ENCODE results near the gene LINC00632. TPM values are rescaled to one million over a fixed set of nuclear protein-coding genes. Genes with fewer than 3 reads are reported as not detected.

The LINC00632 gene
- total RNA-seq, 1 experiment from 2014 or later = 2.2 TPM

- DNase-seq (ENCODE audit: low spot score) = no peak
Observed at GRCh38 chrX:140765043-140765784, 55.7 kb downstream of the LINC00632 start.

- peak; percentile 5 for DNase-seq (ENCODE audit: low spot score)
Observed at GRCh38 chrX:140766024-140766611, 56.6 kb downstream of the LINC00632 start.

- peak; percentile 1 for DNase-seq (ENCODE audit: low spot score)
Observed at GRCh38 chrX:140767646-140768045, 58.1 kb downstream of the LINC00632 start.

GRCh38 chrX:140775211-140775610 is 65.7 kb downstream of the LINC00632 start:
- DNase-seq (ENCODE audit: low spot score) = no peak

GRCh38 chrX:140776320-140776719 is 66.8 kb downstream of the LINC00632 start:
- no peak for DNase-seq (ENCODE audit: low spot score)

- no peak for DNase-seq (ENCODE audit: low spot score)
Observed at GRCh38 chrX:140794642-140795041, 85.1 kb downstream of the LINC00632 start.

GRCh38 chrX:140799216-140799615 is 89.7 kb downstream of the LINC00632 start:
- DNase-seq (ENCODE audit: low spot score) = no peak

GRCh38 chrX:140804292-140804691 is 94.7 kb downstream of the LINC00632 start:
- peak; percentile 19 for DNase-seq (ENCODE audit: low spot score)

GRCh38 chrX:140815868-140816267 is 106.3 kb downstream of the LINC00632 start:
- peak; percentile 2 for DNase-seq (ENCODE audit: low spot score)

GRCh38 chrX:140817943-140818342 is 108.4 kb downstream of the LINC00632 start:
- DNase-seq (ENCODE audit: low spot score) = no peak

GRCh38 chrX:140821280-140821679 is 111.7 kb downstream of the LINC00632 start:
- no peak for DNase-seq (ENCODE audit: low spot score)

GRCh38 chrX:140822184-140822583 is 112.6 kb downstream of the LINC00632 start:
- no peak for DNase-seq (ENCODE audit: low spot score)

- DNase-seq (ENCODE audit: low spot score) = no peak
Observed at GRCh38 chrX:140822861-140823260, 113.3 kb downstream of the LINC00632 start.

GRCh38 chrX:140836874-140837273 is 127.3 kb downstream of the LINC00632 start:
- no peak for DNase-seq (ENCODE audit: low spot score)

Other genes starting within 250 kb of the LINC00632 start
- gene SOX3, start 204.7 kb upstream of the LINC00632 start, total RNA-seq (2014; rRNA removed; shearing (Covaris generic)) = not detected in 2 replicates

Measured in A172 (cell line).